Testis (tissue), 3 donors: ENCODE results near the gene NTF4. TPM values are rescaled to one million over a fixed set of nuclear protein-coding genes. Genes with fewer than 3 reads are reported as not detected.

ENCODE experiments used
- DNase-seq: peaks from one replicate; pipeline ENCODE4 v3.0.0-alpha.2; 2019
- H3K27ac ChIP-seq, 2 donors: fragments of 200-600 bp; sonication (generic); one replicate each; pipeline ENCODE4 v1.5.1; 2019
- H3K27me3 ChIP-seq: fragments of 200-600 bp; sonication (generic); one replicate; pipeline ENCODE4 v1.5.1; 2019
- H3K36me3 ChIP-seq: fragments of 200-600 bp; sonication (generic); one replicate; pipeline ENCODE4 v1.5.1; 2017; ENCODE audit warnings: low read depth; ENCODE audit errors: missing control alignments
- H3K4me1 ChIP-seq: fragments of 200-600 bp; sonication (generic); one replicate; pipeline ENCODE4 v1.5.1; 2019
- H3K4me3 ChIP-seq, 2 donors: fragments of 200-600 bp; sonication (generic); one replicate each; pipeline ENCODE4 v1.5.1; 2017 to 2019
- H3K9me3 ChIP-seq: fragments of 200-600 bp; sonication (generic); one replicate; pipeline ENCODE4 v1.5.1; 2017
- POLR2A ChIP-seq: fragments of 450-650 bp; IDR thresholded peaks from one replicate; pipeline ENCODE4 v1.6.1; 2017; ENCODE audit warnings: antibody characterized with exemption, mild to moderate bottlenecking, moderate library complexity
- WGBS, 2 donors: methylation state at CpG; one replicate each; pipeline ENCODE4 v1.1.5; 2018; 5-methylcytosine and 5-hydroxymethylcytosine counted together
- intact Hi-C: fragments of 100-400 bp; cut with DNase I; formaldehyde crosslinking; loops from one replicate; pipeline ENCODE4 v1.15.1; 2023; ENCODE audit warnings: low total_unique reads
- polyA plus RNA-seq: library from polyadenylated mRNA; stranded (reverse); fragments of 350-450 nt; fragmentation: Illumina TruSeq; extraction: RNeasy Lipid Tissue Mini Kit (QIAGEN cat#74804); gene quantifications from one replicate; pipeline ENCODE4 v1.2.3, GENCODE V29; 2014; ENCODE audit warnings: low read depth, low replicate concordance; ENCODE audit not compliant: insufficient read depth
- total RNA-seq, 2 donors: library from RNA; depleted of rRNA; stranded (reverse); fragments of >200 nt; gene quantifications; one replicate each; pipeline ENCODE4 v1.2.3, GENCODE V29; 2016
- TF ChIP-seq, protein P1 (sequence below), 3 experiments: fragments of 450-650 bp in 2 of 3; fragments of 200-600 bp in 1 of 3; sonication (generic) in 1 of 3; IDR thresholded peaks; one replicate each; pipeline ENCODE4 v1.5.1; 2016 to 2019; ENCODE audit warnings: antibody characterized with exemption in 3 of 3, mild to moderate bottlenecking in 2 of 3, moderate library complexity in 1 of 3

NTF4 gene
- total and polyA plus RNA-seq, 3 donors from 2014 or later: 0.31 to 0.55 (median 0.49) TPM

DNA sequence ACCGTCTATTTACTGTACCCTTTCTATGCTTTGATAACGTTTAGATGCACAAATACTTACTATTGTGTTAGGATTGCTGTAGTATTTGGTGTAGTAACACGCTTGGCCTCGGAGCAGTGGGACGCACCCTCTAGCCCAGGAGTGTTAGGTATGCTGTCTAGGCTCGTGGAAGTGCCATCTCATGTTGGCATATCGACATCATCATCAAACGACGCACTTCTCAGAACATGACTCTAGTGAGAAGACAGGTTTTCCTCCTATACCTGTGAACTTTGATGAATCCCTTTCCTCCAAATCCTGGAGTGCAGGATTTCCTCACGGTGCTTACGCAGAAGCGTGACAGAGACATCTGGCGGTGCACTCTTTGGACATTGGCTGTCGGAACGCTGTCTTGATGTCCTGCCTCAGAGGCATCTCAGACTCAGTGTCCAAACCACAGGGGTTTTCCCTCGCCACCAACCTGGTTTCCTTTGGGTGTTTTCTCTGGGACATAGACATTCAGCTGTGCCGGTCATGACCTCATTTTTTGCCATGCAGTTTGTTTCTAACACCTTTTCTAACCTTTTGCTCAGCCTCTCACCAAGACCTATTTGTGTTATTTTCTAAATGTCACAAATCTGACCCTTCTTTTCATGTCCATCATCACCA, 26.9 kb upstream of the NTF4 start:
- 92 to 95% methylated on average over 17 of the region's 17 CpGs for WGBS, 2 donors
- H3K36me3 ChIP-seq: no peaks in the 10 kb centered on the region
- H3K4me1 ChIP-seq: peaks cover 24% of the 10 kb centered on the region
- H3K9me3 ChIP-seq: no peaks in the 10 kb centered on the region
- no peak for TF ChIP-seq POLR2A
- intact Hi-C loops: loop anchor here (10.0 kb wide), 2 partner anchors 53 to 123 kb away; no protein-coding TSS in a partner anchor
- no peaks in the 10 kb centered on the region for H3K27me3 ChIP-seq
- H3K27ac ChIP-seq: no peak overlapping the region
- DNase-seq: no peak
- H3K4me3 ChIP-seq: no peak overlapping the region

DNA sequence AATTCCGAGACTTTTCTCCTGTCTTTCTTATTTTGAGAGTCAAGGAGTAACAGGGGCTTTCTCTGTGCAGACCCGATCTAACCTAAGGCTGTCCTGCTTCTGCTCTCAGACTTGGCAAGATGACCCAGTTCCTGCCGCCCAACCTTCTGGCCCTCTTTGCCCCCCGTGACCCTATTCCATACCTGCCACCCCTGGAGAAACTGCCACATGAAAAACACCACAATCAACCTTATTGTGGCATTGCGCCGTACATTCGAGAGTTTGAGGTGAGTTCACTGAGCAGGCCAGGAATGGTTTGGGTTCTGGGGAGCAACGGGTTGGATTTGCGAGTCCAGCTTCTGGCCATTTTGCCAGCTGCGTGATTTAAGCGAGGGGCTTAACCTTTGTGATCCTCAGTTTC, 21.7 kb upstream of the NTF4 start:
- Histone ChIP-seq H3K4me1 (peaks cover 28% of the 10 kb centered on the region), H3K36me3 (no peaks in the 10 kb centered on the region), H3K9me3 (no peaks in the 10 kb centered on the region), H3K4me3 (peak overlapping the region; percentile 72 to 99), H3K27ac (peak overlapping the region; percentile 71 to 87), H3K27me3 (no peaks in the 10 kb centered on the region)
- intact Hi-C loops: no loop called here
- WGBS, 2 donors: 15 to 18% methylated on average over 11 of the region's 11 CpGs
- TF ChIP-seq, protein P1, sequence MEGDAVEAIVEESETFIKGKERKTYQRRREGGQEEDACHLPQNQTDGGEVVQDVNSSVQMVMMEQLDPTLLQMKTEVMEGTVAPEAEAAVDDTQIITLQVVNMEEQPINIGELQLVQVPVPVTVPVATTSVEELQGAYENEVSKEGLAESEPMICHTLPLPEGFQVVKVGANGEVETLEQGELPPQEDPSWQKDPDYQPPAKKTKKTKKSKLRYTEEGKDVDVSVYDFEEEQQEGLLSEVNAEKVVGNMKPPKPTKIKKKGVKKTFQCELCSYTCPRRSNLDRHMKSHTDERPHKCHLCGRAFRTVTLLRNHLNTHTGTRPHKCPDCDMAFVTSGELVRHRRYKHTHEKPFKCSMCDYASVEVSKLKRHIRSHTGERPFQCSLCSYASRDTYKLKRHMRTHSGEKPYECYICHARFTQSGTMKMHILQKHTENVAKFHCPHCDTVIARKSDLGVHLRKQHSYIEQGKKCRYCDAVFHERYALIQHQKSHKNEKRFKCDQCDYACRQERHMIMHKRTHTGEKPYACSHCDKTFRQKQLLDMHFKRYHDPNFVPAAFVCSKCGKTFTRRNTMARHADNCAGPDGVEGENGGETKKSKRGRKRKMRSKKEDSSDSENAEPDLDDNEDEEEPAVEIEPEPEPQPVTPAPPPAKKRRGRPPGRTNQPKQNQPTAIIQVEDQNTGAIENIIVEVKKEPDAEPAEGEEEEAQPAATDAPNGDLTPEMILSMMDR (IDR thresholded peaks at IDR 0.05): no peak
- TF ChIP-seq POLR2A: no peak
- no peak for DNase-seq

GRCh38 chr19:49085868-49086232, 21.2 kb upstream of the NTF4 start:
- no peak for DNase-seq
- Histone ChIP-seq H3K27me3 (no peaks in the 10 kb centered on the region), H3K36me3 (no peaks in the 10 kb centered on the region), H3K9me3 (no peaks in the 10 kb centered on the region), H3K4me1 (peaks cover 31% of the 10 kb centered on the region), H3K4me3 (peak overlapping the region; percentile 72 to 99), H3K27ac (peak overlapping the region; percentile 71 to 87)
- WGBS, 2 donors: 0% methylated on average over 14 of the region's 14 CpGs
- no peak for TF ChIP-seq POLR2A
- TF ChIP-seq, protein P1 (IDR thresholded peaks at IDR 0.05): no peak
- intact Hi-C loops: no loop called here

DNA sequence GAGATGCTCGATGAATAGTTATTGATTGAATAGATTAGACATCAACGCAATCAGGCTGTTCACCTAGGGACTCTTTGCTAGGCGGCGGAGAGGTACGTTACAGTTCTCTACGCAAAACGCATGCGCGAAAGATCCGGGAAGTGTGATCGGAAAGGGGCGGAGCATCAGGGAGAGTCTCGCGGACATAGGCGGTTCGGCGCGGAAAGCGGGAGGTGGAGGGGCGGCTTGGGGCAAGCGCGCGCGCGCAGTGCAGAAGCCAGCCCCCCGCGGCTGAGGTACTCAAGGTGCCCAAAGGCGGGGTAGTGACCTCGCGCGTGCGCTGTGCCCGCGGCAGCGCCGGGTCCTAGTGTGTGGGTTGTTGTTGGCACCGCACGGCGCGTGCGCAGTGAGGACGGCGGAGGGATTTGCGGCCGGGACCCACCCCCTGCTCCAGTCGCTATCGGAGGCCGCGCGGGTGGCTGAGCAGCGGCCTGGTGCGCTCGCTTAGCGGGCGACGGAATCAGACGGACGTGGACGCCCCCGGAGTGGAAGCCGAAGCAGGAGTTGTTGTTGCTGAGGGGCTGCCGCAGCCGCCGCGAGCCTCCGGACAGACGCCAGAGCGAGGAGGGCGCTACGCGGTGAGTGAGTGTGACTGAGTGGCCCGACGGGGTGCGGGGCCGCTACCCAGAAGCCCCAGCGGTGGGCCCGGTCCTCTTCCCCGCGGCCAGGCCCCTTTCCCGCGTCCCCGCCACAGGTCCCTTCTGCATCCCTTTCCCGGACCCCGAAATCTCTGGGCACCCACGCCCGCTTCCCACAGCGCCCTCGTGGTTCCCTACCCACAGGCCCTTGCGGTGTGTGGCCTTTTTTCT, 20.6 kb upstream of the NTF4 start, which contains the start of gene SNRNP70:
Gene SNRNP70 (plus strand): TSS at position 432 of the 848 bp plus-strand sequence. CDS start 964 bp downstream, outside the sequence.
- Histone ChIP-seq H3K36me3 (no peaks in the 10 kb centered on the region), H3K9me3 (no peaks in the 10 kb centered on the region), H3K27ac (peak within 1 kb of the TSS; percentile 71 to 87), H3K4me3 (peak within 1 kb of the TSS; percentile 72 to 99), H3K4me1 (peaks cover 36% of the 10 kb centered on the region), H3K27me3 (no peaks in the 10 kb centered on the region)
- intact Hi-C loops: no loop called here
- TF ChIP-seq POLR2A: peak; percentile 64
- TF ChIP-seq, protein P1 (IDR thresholded peaks at IDR 0.05): peak in 1 of 3 experiments; percentile 1
- peak; percentile 98 for DNase-seq
- 0 to 1% methylated on average over 52 to 85 of the region's 89 CpGs for WGBS, 2 donors

DNA sequence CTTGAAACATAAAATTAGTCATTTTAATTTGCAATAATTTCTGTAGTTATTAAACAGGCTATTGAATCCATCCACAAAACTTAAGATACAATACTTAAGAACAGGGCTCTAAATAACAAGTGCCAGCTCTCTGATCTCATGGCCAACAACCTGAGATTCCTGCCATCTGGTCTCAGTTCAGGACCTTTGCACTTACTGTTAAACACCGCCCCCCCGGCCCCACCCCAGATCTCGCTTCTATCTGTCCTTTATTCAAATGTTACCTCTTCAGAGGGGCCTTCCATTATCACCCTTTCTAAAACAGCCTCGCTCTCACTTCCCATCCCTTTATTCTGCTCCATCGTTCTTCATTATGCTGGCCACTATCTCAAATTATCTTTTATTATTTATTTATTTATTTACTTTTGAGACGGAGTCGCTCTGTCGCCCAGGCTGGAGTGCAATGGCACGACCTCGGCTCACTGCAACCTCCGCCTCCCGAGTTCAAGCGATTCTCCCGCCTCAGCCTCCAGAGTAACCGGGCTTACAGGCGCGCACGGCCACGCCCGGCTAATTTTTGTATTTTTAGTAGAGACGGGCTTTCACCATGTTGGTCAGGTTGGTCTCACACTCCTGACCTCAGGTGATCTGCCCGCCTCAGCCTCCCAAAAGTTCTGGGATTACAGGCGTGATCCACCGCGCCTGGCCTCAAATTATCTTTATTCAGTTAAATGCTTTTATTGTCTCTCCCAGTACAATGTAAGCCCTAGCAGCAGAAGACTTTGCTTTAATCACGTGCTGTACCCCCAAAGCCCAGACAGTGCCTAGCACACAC, 19.8 kb upstream of the NTF4 start:
- Histone ChIP-seq H3K27me3 (no peaks in the 10 kb centered on the region), H3K9me3 (no peaks in the 10 kb centered on the region), H3K4me3 (peak overlapping the region; percentile 72 to 99), H3K4me1 (peaks cover 36% of the 10 kb centered on the region), H3K27ac (peak overlapping the region; percentile 71 to 87), H3K36me3 (no peaks in the 10 kb centered on the region)
- DNase-seq: no peak
- WGBS, 2 donors: 51 to 55% methylated on average over 26 of the region's 26 CpGs
- intact Hi-C loops: no loop called here
- TF ChIP-seq POLR2A: no peak
- TF ChIP-seq, protein P1 (IDR thresholded peaks at IDR 0.05): no peak
